HEK293 (cell line): ENCODE measurements around the gene LY6G6F.

Source experiments
- CTCF ChIA-PET: fragments of 350-600 bp; formaldehyde crosslinking; extraction: SDS; loops from one replicate; lab custom pipeline; 2021; ENCODE audit warnings: antibody characterized with exemption; lab: Yijun Ruan, JAX
- POLR2A ChIA-PET: fragments of 300-600 bp; formaldehyde crosslinking; extraction: SDS; loops from one replicate; lab custom pipeline; 2020; ENCODE audit warnings: antibody characterized with exemption, inconsistent platforms; lab: Yijun Ruan, JAX
- H3K27ac ChIP-seq: fragments of 200-500 bp; sonication (Bioruptor generic); 2 replicates; pipeline ENCODE4 v1.5.1; 2014; ENCODE audit warnings: low read depth, low read length, control low read depth, inconsistent platforms; ENCODE audit errors: extremely low read depth
- H3K36me3 ChIP-seq, 2 experiments: fragments of 200-500 bp in 1 of 2; sonication (Bioruptor generic) in 1 of 2; 1 replicate in 1 of 2; 2 replicates in 1 of 2; pipeline ENCODE4 v1.5.1; 2014 to 2017; ENCODE audit warnings: inconsistent platforms in 2 of 2, low read length in 2 of 2; ENCODE audit not compliant: control insufficient read depth in 2 of 2, insufficient read depth in 1 of 2
- H3K4me1 ChIP-seq: fragments of 200-500 bp; sonication (Bioruptor generic); 2 replicates; pipeline ENCODE4 v1.5.1; 2014; ENCODE audit warnings: mild to moderate bottlenecking, low read length, inconsistent platforms; ENCODE audit not compliant: control insufficient read depth, insufficient read depth
- H3K4me3 ChIP-seq: 2 replicates; pipeline ENCODE4 v1.5.1; 2011; ENCODE audit warnings: low read depth, mild to moderate bottlenecking, control low read depth, low read length, moderate library complexity
- H3K9me3 ChIP-seq: fragments of 200-500 bp; sonication (Bioruptor generic); 2 replicates; pipeline ENCODE4 v1.5.1; 2014; ENCODE audit warnings: low read depth, low read length, inconsistent platforms; ENCODE audit not compliant: control insufficient read depth, insufficient read depth
- CTCF ChIP-seq: fragments of 450-650 bp; formaldehyde crosslinking; IDR thresholded peaks from 2 replicates; pipeline ENCODE4 v1.5.1; 2016; ENCODE audit warnings: missing biosample characterization, missing genetic modification characterization
- GLIS1 ChIP-seq: fragments of 450-650 bp; formaldehyde crosslinking; IDR thresholded peaks from 2 replicates; pipeline ENCODE4 v1.5.1; 2016; ENCODE audit warnings: missing biosample characterization, missing genetic modification characterization
- PRDM10 ChIP-seq: fragments of 450-650 bp; formaldehyde crosslinking; IDR thresholded peaks from 2 replicates; pipeline ENCODE4 v1.5.1; 2016; ENCODE audit warnings: missing biosample characterization, missing genetic modification characterization
- ZBTB1 ChIP-seq: fragments of 450-650 bp; formaldehyde crosslinking; IDR thresholded peaks from 2 replicates; pipeline ENCODE4 v1.5.1; 2016; ENCODE audit warnings: missing biosample characterization, missing genetic modification characterization
- ZBTB20 ChIP-seq: fragments of 450-650 bp; formaldehyde crosslinking; IDR thresholded peaks from 2 replicates; pipeline ENCODE4 v1.5.1; 2016; ENCODE audit warnings: missing biosample characterization, missing genetic modification characterization
- ZEB2 ChIP-seq: fragments of 450-650 bp; formaldehyde crosslinking; IDR thresholded peaks from 2 replicates; pipeline ENCODE4 v1.5.1; 2016; ENCODE audit warnings: missing biosample characterization, missing genetic modification characterization
- ZFP69B ChIP-seq: fragments of 450-650 bp; formaldehyde crosslinking; IDR thresholded peaks from 2 replicates; pipeline ENCODE4 v1.5.1; 2016; ENCODE audit warnings: missing biosample characterization, missing genetic modification characterization
- ZNF2 ChIP-seq: fragments of 450-650 bp; formaldehyde crosslinking; IDR thresholded peaks from 2 replicates; pipeline ENCODE4 v1.5.1; 2016; ENCODE audit warnings: missing biosample characterization, missing genetic modification characterization
- ZNF324 ChIP-seq: fragments of 450-650 bp; formaldehyde crosslinking; IDR thresholded peaks from 2 replicates; pipeline ENCODE4 v1.5.1; 2016; ENCODE audit warnings: missing biosample characterization, missing genetic modification characterization
- ZNF341 ChIP-seq: fragments of 450-650 bp; formaldehyde crosslinking; IDR thresholded peaks from 2 replicates; pipeline ENCODE4; 2016; ENCODE audit warnings: low read depth, missing biosample characterization, missing genetic modification characterization
- ZNF433 ChIP-seq: fragments of 450-650 bp; formaldehyde crosslinking; IDR thresholded peaks from 2 replicates; pipeline ENCODE4 v1.5.1; 2016; ENCODE audit warnings: missing biosample characterization, missing genetic modification characterization, low read depth
- ZNF548 ChIP-seq: fragments of 450-650 bp; formaldehyde crosslinking; IDR thresholded peaks from 2 replicates; pipeline ENCODE4 v1.5.1; 2016; ENCODE audit warnings: missing biosample characterization, missing genetic modification characterization
- ZNF555 ChIP-seq: fragments of 450-650 bp; formaldehyde crosslinking; conservative IDR thresholded peaks from 2 replicates; pipeline ENCODE4 v1.5.1; 2017; ENCODE audit warnings: missing biosample characterization, mild to moderate bottlenecking, missing genetic modification characterization, inconsistent platforms
- ZNF596 ChIP-seq: fragments of 450-650 bp; IDR thresholded peaks from 2 replicates; pipeline ENCODE4 v1.5.0; 2018; ENCODE audit warnings: missing biosample characterization, mild to moderate bottlenecking, missing genetic modification characterization, moderate library complexity
- ZNF629 ChIP-seq: fragments of 450-650 bp; formaldehyde crosslinking; IDR thresholded peaks from 2 replicates; pipeline ENCODE4 v1.5.1; 2017; ENCODE audit warnings: missing biosample characterization, missing genetic modification characterization
- ZNF654 ChIP-seq: fragments of 450-650 bp; formaldehyde crosslinking; IDR thresholded peaks from 2 replicates; pipeline ENCODE4 v1.5.1; 2016; ENCODE audit warnings: low read depth, missing biosample characterization, missing genetic modification characterization
- ZNF76 ChIP-seq: fragments of 450-650 bp; formaldehyde crosslinking; IDR thresholded peaks from 2 replicates; pipeline ENCODE4; 2016; ENCODE audit warnings: low read depth, missing biosample characterization, missing genetic modification characterization, borderline replicate concordance
- ZNF776 ChIP-seq: fragments of 450-650 bp; formaldehyde crosslinking; IDR thresholded peaks from 2 replicates; pipeline ENCODE4 v1.5.0; 2017; ENCODE audit warnings: missing biosample characterization, missing genetic modification characterization, borderline replicate concordance
- ZSCAN16 ChIP-seq: fragments of 450-650 bp; formaldehyde crosslinking; IDR thresholded peaks from 2 replicates; pipeline ENCODE4 v1.5.1; 2016; ENCODE audit warnings: missing biosample characterization, missing genetic modification characterization
- ZSCAN30 ChIP-seq: fragments of 450-650 bp; IDR thresholded peaks from 2 replicates; pipeline ENCODE4 v1.5.1; 2018; ENCODE audit warnings: missing biosample characterization, mild to moderate bottlenecking, missing genetic modification characterization, moderate library complexity

LY6G6F gene

DNA sequence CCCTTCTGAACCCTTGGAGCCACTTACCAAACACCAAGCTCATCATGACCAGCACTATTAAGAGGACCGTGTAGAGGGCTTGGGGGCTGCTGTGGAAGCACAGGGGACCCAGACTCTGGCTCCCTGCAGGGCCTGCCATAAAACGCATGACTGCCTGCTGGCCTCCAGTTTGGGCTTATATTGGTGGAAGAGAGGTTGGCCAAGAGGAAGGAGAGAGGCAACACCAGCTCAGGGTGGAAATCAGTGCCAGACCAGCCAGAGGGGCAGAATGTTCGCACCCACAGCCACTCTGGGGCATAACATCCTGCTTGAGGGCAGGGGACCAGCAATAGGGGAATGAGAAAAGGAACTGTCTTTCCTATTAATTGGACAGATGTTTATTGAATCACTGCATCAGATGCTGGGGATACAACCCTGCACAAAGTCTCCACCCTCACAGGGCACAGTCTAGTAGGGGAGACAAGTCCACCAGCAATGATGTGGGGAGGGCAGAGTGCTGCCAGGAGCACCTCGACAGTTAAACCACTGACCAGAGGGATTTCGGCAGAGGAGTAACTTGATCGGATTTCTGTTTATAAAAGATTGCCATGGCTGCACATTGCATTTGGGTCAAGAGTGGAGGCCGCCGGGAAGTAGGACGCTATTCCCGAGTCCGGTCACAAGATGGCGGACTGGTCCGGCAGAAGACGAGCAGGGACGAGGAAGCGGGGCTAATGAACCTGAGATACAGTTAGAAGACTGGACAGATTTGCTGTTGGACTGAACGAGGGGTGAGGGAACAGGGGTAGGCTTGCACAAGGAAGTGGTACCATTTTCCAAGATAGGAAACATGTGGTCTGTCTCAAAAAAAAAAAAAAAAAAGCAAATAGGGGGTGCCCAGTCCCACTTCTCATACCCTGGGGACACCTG, 26.2 kb upstream of the LY6G6F start, which contains the start of gene LY6G5C:
TSS of gene LY6G5C (minus strand) at position 842 of the 909 bp plus-strand sequence. CDS start at position 148, 694 bp downstream.
- Histone ChIP-seq H3K36me3 (peaks cover 0 to 5% of the 10 kb centered on the region in 2 experiments; a peak in 1 of 3 replicates), H3K9me3 (no peaks in the 10 kb centered on the region), H3K4me3 (peak within 1 kb of the TSS; percentile 27), H3K27ac (no peak within 1 kb of the TSS; the same call in 1 of the 2 replicates), H3K4me1 (no peaks in the 10 kb centered on the region; the same call in 1 of the 2 replicates)
- CTCF ChIA-PET, result interaction anchor here (0.5 to 2.3 kb wide), 31 partner anchors 10 to 1114 kb away, joined by 3 to 24 read pairs (median 4); partner anchors contain the start of genes CSNK2B, LY6G6C and MSH5
- POLR2A ChIA-PET, result interaction anchor here (0.6 to 2.1 kb wide), 15 partner anchors 9 to 272 kb away, joined by 3 to 15 read pairs (median 4); partner anchors contain the start of genes ABHD16A, C6orf47, CSNK2B and GPANK1
- TF ChIP-seq ZNF629 (tag by site-specific recombination), result 0 out of 2 replicates have a peak, but pooled peaks have one; percentile 17
- peak; percentile 76 for TF ChIP-seq ZNF76 (tag by site-specific recombination)
- TF ChIP-seq ZNF548, result no peak
- peak; percentile 60 for TF ChIP-seq PRDM10
- no peak for TF ChIP-seq ZBTB20 (tag by site-specific recombination)
- peak; percentile 70 for TF ChIP-seq ZEB2
- peak; percentile 98 for TF ChIP-seq ZNF654 (tag by site-specific recombination)
- no peak for TF ChIP-seq ZNF555 (tag by site-specific recombination)
- no peak for TF ChIP-seq ZNF433 (tag by site-specific recombination)
- no peak for TF ChIP-seq ZNF776 (tag by site-specific recombination)
- no peak for TF ChIP-seq ZNF596
- 0 out of 2 replicates have a peak, but pooled peaks have one; percentile 15 for TF ChIP-seq ZNF341 (tag by site-specific recombination)
- TF ChIP-seq ZNF324 (tag by site-specific recombination), result 0 out of 2 replicates have a peak, but pooled peaks have one; percentile 25
- peak; percentile 34; the same call in 1 of the 2 replicates for TF ChIP-seq ZNF2 (tag by site-specific recombination)
- no peak for TF ChIP-seq ZBTB1 (tag by site-specific recombination)
- TF ChIP-seq CTCF (tag by site-specific recombination), result peak; percentile 68; the same call in 1 of the 2 replicates
- peak; percentile 28; the same call in 1 of the 2 replicates for TF ChIP-seq ZSCAN30 (tag by site-specific recombination)

GRCh38 chr6:31681135-31681671, 25.5 kb upstream of the LY6G6F start:
- ChIA-PET POLR2A (interaction anchor here (0.6 to 2.1 kb wide), 13 partner anchors 9 to 271 kb away, joined by 3 to 15 read pairs (median 4); partner anchors contain the start of genes ABHD16A, CSNK2B, GPANK1 and HSPA1B), CTCF (interaction anchor here (0.6 to 2.3 kb wide), 26 partner anchors 9 to 553 kb away, joined by 3 to 24 read pairs (median 4); partner anchors contain the start of genes CSNK2B, LY6G6C and MSH5)

More at GRCh38 chr6:31681135-31681671, 25.5 kb upstream of the LY6G6F start:
- Histone ChIP-seq H3K9me3 (no peaks in the 10 kb centered on the region), H3K4me3 (peak overlapping the region; percentile 27), H3K4me1 (no peaks in the 10 kb centered on the region; the same call in 1 of the 2 replicates), H3K27ac (no peak overlapping the region; the same call in 1 of the 2 replicates), H3K36me3 (peaks cover 0 to 7% of the 10 kb centered on the region in 2 experiments; a peak in 1 of 3 replicates)
- TF ChIP-seq ZSCAN16 (no peak), ZFP69B (no peak), ZEB2 (peak; percentile 8; the same call in 1 of the 2 replicates), GLIS1 (no peak)
